ES-I3 (cell line): Measurements from ENCODE around the gene ANAPC7.
"Not testable (repeated sequence)": the region's sequence is repeated elsewhere in the genome, so short reads cannot be mapped to it uniquely, and the experiment has no call there.

Experiments used
- H3K36me3 ChIP-seq: 2 replicates; pipeline ENCODE4 v1.6.1; 2013; ENCODE audit warnings: mild to moderate bottlenecking, low read length, control low read depth, moderate library complexity; ENCODE audit not compliant: insufficient read depth
- H3K4me1 ChIP-seq: 2 replicates; pipeline ENCODE4 v1.6.1; 2013; ENCODE audit warnings: mild to moderate bottlenecking, control low read depth, low read length; ENCODE audit not compliant: insufficient read depth
- H3K9ac ChIP-seq: 2 replicates; pipeline ENCODE4 v1.6.1; 2013; ENCODE audit warnings: low read depth, mild to moderate bottlenecking, low read length, moderate library complexity
- H3K9me3 ChIP-seq: 2 replicates; pipeline ENCODE4 v1.6.1; 2013; ENCODE audit warnings: mild to moderate bottlenecking, low read length, moderate library complexity; ENCODE audit not compliant: control insufficient read depth, insufficient read depth

Gene ANAPC7

GRCh38 chr12:110405126-110405662 is 1.7 kb upstream of the ANAPC7 start:
- H3K36me3 ChIP-seq, H3K9me3 ChIP-seq, H3K4me1 ChIP-seq, H3K9ac ChIP-seq: not testable (repeated sequence)

- H3K9ac ChIP-seq: peak overlapping the region; percentile 89
- peaks cover 6% of the 10 kb centered on the region; the same call in 1 of the 2 replicates for H3K4me1 ChIP-seq
- no peaks in the 10 kb centered on the region for H3K9me3 ChIP-seq
- H3K36me3 ChIP-seq: peaks cover 9% of the 10 kb centered on the region
Observed at GRCh38 chr12:110403976-110404682, 621 bp upstream of the ANAPC7 start.

- peaks cover 43% of the 10 kb centered on the region for H3K36me3 ChIP-seq
- no peak overlapping the region for H3K9ac ChIP-seq
- H3K9me3 ChIP-seq: no peaks in the 10 kb centered on the region
- H3K4me1 ChIP-seq: no peaks in the 10 kb centered on the region
Observed at GRCh38 chr12:110382683-110383082, 20.8 kb downstream of the ANAPC7 start.

- Histone ChIP-seq H3K4me1 (no peaks in the 10 kb centered on the region), H3K36me3 (peaks cover 40% of the 10 kb centered on the region), H3K9ac (no peak overlapping the region)
Observed at GRCh38 chr12:110379631-110380030, 23.9 kb downstream of the ANAPC7 start.

GRCh38 chr12:110379197-110379596 is 24.3 kb downstream of the ANAPC7 start:
- no peaks in the 10 kb centered on the region for H3K9me3 ChIP-seq
- H3K36me3 ChIP-seq: peaks cover 41% of the 10 kb centered on the region
- H3K4me1 ChIP-seq: no peaks in the 10 kb centered on the region
- no peak overlapping the region for H3K9ac ChIP-seq

More at GRCh38 chr12:110379631-110380030, 23.9 kb downstream of the ANAPC7 start:
- no peaks in the 10 kb centered on the region for H3K9me3 ChIP-seq

- not testable (repeated sequence) for H3K9me3 ChIP-seq
- H3K36me3 ChIP-seq: peaks cover 46% of the 10 kb centered on the region
Observed at GRCh38 chr12:110378131-110378790, 25.2 kb downstream of the ANAPC7 start.

GRCh38 chr12:110373962-110374611 is 29.4 kb downstream of the ANAPC7 start:
- Histone ChIP-seq H3K9me3 (no peaks in the 10 kb centered on the region), H3K36me3 (peaks cover 28% of the 10 kb centered on the region), H3K9ac (no peak overlapping the region), H3K4me1 (no peaks in the 10 kb centered on the region)

More at GRCh38 chr12:110378131-110378790, 25.2 kb downstream of the ANAPC7 start:
- not testable (repeated sequence) for H3K9ac ChIP-seq, H3K4me1 ChIP-seq

GRCh38 chr12:110373425-110373824 is 30.1 kb downstream of the ANAPC7 start:
- Histone ChIP-seq H3K9me3 (no peaks in the 10 kb centered on the region), H3K36me3 (peaks cover 25% of the 10 kb centered on the region), H3K4me1 (no peaks in the 10 kb centered on the region), H3K9ac (no peak overlapping the region)

GRCh38 chr12:110373025-110373424 is 30.5 kb downstream of the ANAPC7 start:
- Histone ChIP-seq H3K36me3 (peaks cover 25% of the 10 kb centered on the region), H3K9me3 (no peaks in the 10 kb centered on the region), H3K4me1 (no peaks in the 10 kb centered on the region), H3K9ac (no peak overlapping the region)

GRCh38 chr12:110372056-110372425 is 31.5 kb downstream of the ANAPC7 start:
- Histone ChIP-seq H3K9ac (no peak overlapping the region), H3K36me3 (peaks cover 20% of the 10 kb centered on the region), H3K4me1 (no peaks in the 10 kb centered on the region), H3K9me3 (no peaks in the 10 kb centered on the region)

GRCh38 chr12:110371408-110372055 is 32.0 kb downstream of the ANAPC7 start:
- H3K4me1 ChIP-seq: no peaks in the 10 kb centered on the region
- H3K9ac ChIP-seq: no peak overlapping the region
- peaks cover 20% of the 10 kb centered on the region for H3K36me3 ChIP-seq
- H3K9me3 ChIP-seq: no peaks in the 10 kb centered on the region

GRCh38 chr12:110370732-110371231 is 32.7 kb downstream of the ANAPC7 start:
- H3K4me1 ChIP-seq: no peaks in the 10 kb centered on the region
- H3K36me3 ChIP-seq: peaks cover 18% of the 10 kb centered on the region
- H3K9me3 ChIP-seq: no peaks in the 10 kb centered on the region
- no peak overlapping the region for H3K9ac ChIP-seq

GRCh38 chr12:110369992-110370391 is 33.5 kb downstream of the ANAPC7 start:
- Histone ChIP-seq H3K9ac (no peak overlapping the region), H3K9me3 (no peaks in the 10 kb centered on the region), H3K36me3 (peaks cover 10% of the 10 kb centered on the region), H3K4me1 (no peaks in the 10 kb centered on the region)

GRCh38 chr12:110367181-110367864 is 36.2 kb downstream of the ANAPC7 start:
- Histone ChIP-seq H3K9ac (no peak overlapping the region), H3K4me1 (no peaks in the 10 kb centered on the region), H3K36me3 (no peaks in the 10 kb centered on the region), H3K9me3 (no peaks in the 10 kb centered on the region)
